SH-SY5Y (cell line): Measurements from ENCODE around the gene IFI27L2.

Source experiments
- GATA2 ChIP-seq: IDR thresholded peaks from 2 replicates; pipeline ENCODE4 v1.6.1; 2011; ENCODE audit warnings: mild to moderate bottlenecking, low read depth, low read length
- GATA3 ChIP-seq: IDR thresholded peaks from 2 replicates; pipeline ENCODE4 v1.6.1; 2011; ENCODE audit warnings: low read depth, mild to moderate bottlenecking, low read length, moderate library complexity

DNA sequence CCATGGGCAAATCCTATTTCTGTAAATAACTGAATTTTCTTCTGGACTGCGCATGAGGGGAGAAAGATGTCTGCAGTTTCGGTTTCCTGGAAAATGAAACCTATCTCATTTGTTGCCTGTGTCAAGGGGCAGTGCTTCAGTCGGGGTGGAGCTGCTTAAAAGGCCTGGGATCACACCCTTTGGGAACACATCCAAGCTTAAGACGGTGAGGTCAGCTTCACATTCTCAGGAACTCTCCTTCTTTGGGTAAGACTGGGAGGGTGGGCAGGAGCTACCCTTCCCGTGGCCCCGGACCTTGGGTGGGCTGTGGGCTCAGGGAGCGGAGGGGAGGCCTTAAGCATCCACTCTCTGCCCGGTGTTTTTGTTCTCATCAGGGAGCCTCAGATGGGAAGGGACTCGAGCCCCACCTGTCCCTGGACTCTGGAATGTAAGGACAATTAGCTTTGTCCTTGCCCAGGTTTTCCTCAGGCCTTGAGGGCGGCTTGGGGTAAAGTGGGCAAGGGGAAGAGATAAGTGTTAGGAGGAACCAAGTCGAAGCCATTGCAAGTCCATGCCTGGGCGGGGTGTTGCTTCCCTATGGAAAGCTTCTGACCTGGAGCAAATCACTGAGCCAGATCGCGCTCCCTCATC is 18.7 kb downstream of the IFI27L2 start, which contains the start of gene IFI27:
- no peak for TF ChIP-seq GATA2
- no peak for TF ChIP-seq GATA3
